Heart right ventricle (tissue), 16 donors: ENCODE data around the gene FIG4. TPM values are rescaled to one million over a fixed set of nuclear protein-coding genes. Genes with fewer than 3 reads are reported as not detected.

Experiments
- ATAC-seq, 8 donors: fragments of 200-7000 bp; cut with Tn5 transposase; one replicate each; pipeline ENCODE4 v1.9.1; 2020; ENCODE audit warnings: mild to moderate bottlenecking in 8 of 8, moderate library complexity in 8 of 8, moderate number of reproducible peaks in 1 of 8
- DNase-seq, 2 donors: peaks; one replicate each; pipeline ENCODE4 v3.0.0-alpha.2; 2020
- H3K27ac ChIP-seq, 10 donors: fragments of 200-600 bp; sonication (generic) in 2 of 10; one replicate each; pipeline versions ENCODE4 v1.5.0 to v1.8.0; 2020 to 2022; ENCODE audit warnings: mild to moderate bottlenecking in 3 of 10
- H3K27me3 ChIP-seq, 7 donors: fragments of 200-600 bp; one replicate each; pipeline ENCODE4 v1.8.0; 2021 to 2022; ENCODE audit warnings: mild to moderate bottlenecking in 2 of 7
- H3K36me3 ChIP-seq, 9 donors: fragments of 200-600 bp; sonication (generic) in 1 of 9; one replicate each; pipeline versions ENCODE4 v1.5.0 to v1.8.0; 2020 to 2022; ENCODE audit warnings: mild to moderate bottlenecking in 2 of 9
- H3K4me1 ChIP-seq, 9 donors: fragments of 200-600 bp; sonication (generic) in 1 of 9; one replicate each; pipeline versions ENCODE4 v1.5.0 to v1.8.0; 2020 to 2022; ENCODE audit warnings: mild to moderate bottlenecking in 4 of 9
- H3K4me3 ChIP-seq, 10 donors: fragments of 200-600 bp; sonication (generic) in 2 of 10; one replicate each; pipeline versions ENCODE4 v1.5.0 to v1.8.0; 2020 to 2022; ENCODE audit warnings: mild to moderate bottlenecking in 7 of 10, moderate library complexity in 2 of 10
- H3K9me3 ChIP-seq, 11 donors: fragments of 200-600 bp in 10 of 11; sonication (generic) in 2 of 11; one replicate each; pipeline versions ENCODE4 v1.5.0 to v1.8.0; 2013 to 2022; ENCODE audit warnings: mild to moderate bottlenecking in 2 of 11, control low read depth in 1 of 11, moderate library complexity in 1 of 11
- CTCF ChIP-seq, 9 donors: fragments of 200-600 bp; sonication (generic) in 2 of 9; IDR thresholded peaks; one replicate each; pipeline versions ENCODE4 v1.5.0 to v1.8.0; 2021 to 2022; ENCODE audit warnings: antibody characterized with exemption in 9 of 9, mild to moderate bottlenecking in 5 of 9, moderate library complexity in 1 of 9
- WGBS, 2 donors: extraction: QIAGEN DNeasy Blood & Tissue Kit; methylation state at CpG; one replicate each; pipeline ENCODE4 v1.1.7; 2013; ENCODE audit warnings: inconsistent platforms in 1 of 2; 5-methylcytosine and 5-hydroxymethylcytosine counted together
- intact Hi-C, 10 donors: fragments of 100-400 bp; cut with DNase I; formaldehyde crosslinking; loops; one replicate each; pipeline versions ENCODE4 v1.11.1 to v1.14.2; 2022
- polyA plus RNA-seq, 2 donors: library from polyadenylated mRNA; stranded (reverse); fragments of 200-250 nt; gene quantifications; one replicate each; pipeline ENCODE4 v1.2.3, GENCODE V29; 2013
- total RNA-seq, 10 donors: library from RNA; stranded (reverse); fragmentation: NEBNext Ultra II Directional in 3 of 10; extraction: Animal tissue kit (Norgen Biotek cat#: 25700) in 3 of 10; gene quantifications; one replicate each; pipeline versions ENCODE4 v1.2.1 to v1.2.4, GENCODE V29; 2021 to 2023
- donor health status: Arrhythmogenic right ventricular cardiomyopathy.
- donor health status: ischemic (EF 13 %, LVEDD 7.1; RV severe dilation, severe dysfunction).
- donor health status: healthy with polysubstance abuse.
- donor health status: DM: no; HTN: yes; CAD: no.
- donor health status: DM: no; HTN: no; CAD: no.
- donor health status: ischemic (EF 25% LVEDD 6.9; RV normal size, moderate dysfunction).
- donor health status: ischemic (EF 25% LVEDD 5.7; RV mildly dilated, moderate dysfunction).
- donor health status: healthy.
- donor health status: DM: yes; HTN: yes; CAD: no.
- donor health status: Ischemic cardiomyopathy.
- donor health status: ischemic (EF 35%, LVEDD 5.7; RV mildly dilated, moderate dysfunction).
- donor health status: nonischemic (EF 11% LVEDD 7.7; RV severe dilation, severe dysfunction).
- donor health status: DM: yes; HTN: yes; CAD: no.
- donor health status: PGD.
- donor health status: ischemic (EF 29% LVEDD 5.4; RV normal size, mild dysfunction).
- donor health status: nonischemic (EF 23%, LVEDD 6.1; RV moderate dilation, normal function).

FIG4 gene
- total and polyA plus RNA-seq, 12 donors: 5.1 to 13.1 (median 9.2) TPM

- intact Hi-C loops: no loop called here
- peaks cover 0 to 66% (median 6%) of the 10 kb centered on the region in 9 donors for H3K36me3 ChIP-seq
These were observed 47.2 kb downstream of the FIG4 start for GRCh38 chr6:109738255-109738654.

GRCh38 chr6:109738667-109739066 lies 47.6 kb downstream of the FIG4 start:
- 77 to 100% methylated on average over 2 of the region's 2 CpGs for WGBS, 2 donors
- Histone ChIP-seq H3K4me1 (peaks cover 0 to 4% (median 0%) of the 10 kb centered on the region in 9 donors), H3K9me3 (no peaks in the 10 kb centered on the region), H3K27me3 (no peaks in the 10 kb centered on the region), H3K27ac (no peak overlapping the region), H3K36me3 (peaks cover 0 to 70% (median 6%) of the 10 kb centered on the region in 9 donors), H3K4me3 (no peak overlapping the region)
- ATAC-seq (no peak), DNase-seq (no peak)
- intact Hi-C loops: no loop called here
- TF ChIP-seq CTCF (IDR thresholded peaks at IDR 0.05): no peak

More at GRCh38 chr6:109738255-109738654, 47.2 kb downstream of the FIG4 start:
- no peak overlapping the region for H3K4me3 ChIP-seq
- TF ChIP-seq CTCF (IDR thresholded peaks at IDR 0.05): no peak
- no peak overlapping the region for H3K27ac ChIP-seq
- WGBS, 2 donors: 86 to 90% methylated on average over 1 of the region's 1 CpG
- DNase-seq (no peak), ATAC-seq (no peak)
- peaks cover 0 to 4% (median 0%) of the 10 kb centered on the region in 9 donors for H3K4me1 ChIP-seq
- H3K9me3 ChIP-seq: no peaks in the 10 kb centered on the region
- H3K27me3 ChIP-seq: no peaks in the 10 kb centered on the region

- Histone ChIP-seq H3K4me3 (no peak overlapping the region), H3K9me3 (no peaks in the 10 kb centered on the region), H3K27me3 (no peaks in the 10 kb centered on the region), H3K4me1 (peaks cover 0 to 4% (median 0%) of the 10 kb centered on the region in 9 donors), H3K36me3 (peaks cover 0 to 77% (median 6%) of the 10 kb centered on the region in 9 donors), H3K27ac (no peak overlapping the region)
- DNase-seq: no peak
- ATAC-seq: no peak
- TF ChIP-seq CTCF (IDR thresholded peaks at IDR 0.05): no peak
- 92% methylated on average over 3 of the region's 3 CpGs for WGBS, 2 donors
- intact Hi-C loops: no loop called here
These were observed 48.6 kb downstream of the FIG4 start for GRCh38 chr6:109739686-109740085.

- DNase-seq (no peak), ATAC-seq (no peak)
- Histone ChIP-seq H3K4me3 (no peak overlapping the region), H3K9me3 (no peaks in the 10 kb centered on the region), H3K27me3 (no peaks in the 10 kb centered on the region), H3K36me3 (peaks cover 0 to 67% (median 1%) of the 10 kb centered on the region in 9 donors), H3K27ac (peak overlapping the region in 1 of 10 donors; percentile 44), H3K4me1 (peaks cover 0 to 4% (median 0%) of the 10 kb centered on the region in 9 donors)
- intact Hi-C loops: no loop called here
- no peak for TF ChIP-seq CTCF (IDR thresholded peaks at IDR 0.05)
- 80 to 82% methylated on average over 7 of the region's 7 CpGs for WGBS, 2 donors
These were observed 49.7 kb downstream of the FIG4 start for GRCh38 chr6:109740787-109741186.
